Cardiac muscle cell (in vitro differentiated cells and primary cell): ENCODE results near the gene TMEM203. TPM values are rescaled to one million over a fixed set of nuclear protein-coding genes. Genes with fewer than 3 reads are reported as not detected.

Experiments used
- DNase-seq, 2 donors: peaks; one replicate each; pipeline versions ENCODE4 v3.0.0 to v3.0.0-alpha.2; 2010 to 2017; ENCODE audit warnings: low read depth in 1 of 2, low spot score in 1 of 2
- H3K27ac ChIP-seq: fragments of 200-600 bp; sonication (generic); 2 replicates; pipeline ENCODE4 v1.5.1; 2016
- H3K27me3 ChIP-seq: fragments of 200-600 bp; sonication (generic); 2 replicates; pipeline ENCODE4 v1.6.0; 2016; ENCODE audit warnings: control low read depth
- H3K36me3 ChIP-seq: fragments of 200-600 bp; sonication (generic); 2 replicates; pipeline ENCODE4 v1.5.1; 2016; ENCODE audit warnings: control low read depth
- H3K4me1 ChIP-seq: fragments of 200-600 bp; sonication (generic); 2 replicates; pipeline ENCODE4 v1.8.1; 2017; ENCODE audit warnings: low read depth, mild to moderate bottlenecking, mixed run types
- H3K4me3 ChIP-seq: fragments of 200-600 bp; sonication (generic); 2 replicates; pipeline ENCODE4 v1.5.1; 2016; ENCODE audit warnings: mild to moderate bottlenecking
- H3K9me3 ChIP-seq: fragments of 200-600 bp; sonication (generic); 2 replicates; pipeline ENCODE4 v1.5.1; 2017; ENCODE audit warnings: low read depth, mild to moderate bottlenecking, control low read depth
- polyA plus RNA-seq: library from polyadenylated mRNA; unstranded; fragments of >200 nt; fragmentation: Nextera tagmentation; extraction: Ambion mirVana; gene quantifications from 2 replicates; pipeline ENCODE4 v1.2.1, GENCODE V29; 2016
- total RNA-seq: library from RNA; depleted of rRNA; stranded (reverse); fragments of >200 nt; gene quantifications from 2 replicates; pipeline ENCODE4 v1.2.3, GENCODE V29; 2016
- TF ChIP-seq, protein P1 (sequence below): IDR thresholded peaks from 2 replicates; pipeline ENCODE4 v1.5.1; 2012; ENCODE audit warnings: low read depth, mild to moderate bottlenecking, low read length

The TMEM203 gene
- total and polyA plus RNA-seq, 2 experiments from 2014 or later: 44.7 to 86.6 TPM

DNA sequence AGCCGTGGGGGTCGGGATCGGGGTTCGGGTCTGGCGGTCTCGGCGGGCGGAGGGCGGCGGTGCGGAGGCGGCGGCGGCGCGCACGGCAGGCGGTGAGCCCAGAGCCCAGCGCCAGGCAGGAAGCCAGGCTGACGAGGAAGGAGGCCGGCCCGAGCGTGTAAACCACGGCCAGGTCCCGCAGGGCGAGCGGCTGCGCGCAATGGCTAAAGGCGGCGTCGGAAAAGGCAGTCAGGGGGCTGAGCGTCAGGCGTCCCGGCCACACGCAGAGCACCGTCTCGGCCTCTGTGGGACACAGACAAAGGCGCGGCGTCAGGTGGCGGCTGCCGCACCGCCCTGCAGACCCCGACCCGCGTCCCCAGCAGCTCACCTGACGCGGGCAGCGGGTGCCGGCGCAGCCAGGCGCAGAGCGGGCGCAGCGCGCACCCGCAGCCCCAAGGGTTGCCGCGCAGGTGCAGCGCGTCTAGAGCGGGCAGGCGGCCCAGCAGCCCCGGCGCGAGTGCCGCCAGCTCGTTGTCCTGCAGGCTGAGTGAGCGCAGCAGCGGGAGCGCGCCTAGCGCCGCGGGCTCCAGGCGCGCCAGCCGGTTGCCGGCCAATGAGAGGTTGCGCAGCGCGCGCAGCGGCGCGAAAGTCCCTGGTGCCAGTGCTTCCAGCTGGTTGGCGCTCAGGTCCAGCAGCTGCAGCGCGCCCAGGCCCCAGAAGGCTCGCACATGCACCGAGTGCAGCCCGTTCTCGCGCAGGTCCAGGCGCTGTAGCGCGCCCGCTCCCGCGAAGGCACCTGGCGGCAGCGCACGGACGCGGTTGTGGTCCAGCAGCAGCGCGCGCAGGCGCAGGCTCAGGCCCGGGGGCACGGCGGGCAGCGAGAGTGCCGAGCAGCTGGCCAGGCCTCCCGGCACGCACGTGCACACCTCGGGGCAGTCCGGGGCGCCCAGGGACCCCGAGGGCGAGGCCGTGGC is 36.3 kb downstream of the TMEM203 start:
- H3K9me3 ChIP-seq: no peaks in the 10 kb centered on the region
- peaks cover 100% of the 10 kb centered on the region for H3K27me3 ChIP-seq
- TF ChIP-seq, protein P1, sequence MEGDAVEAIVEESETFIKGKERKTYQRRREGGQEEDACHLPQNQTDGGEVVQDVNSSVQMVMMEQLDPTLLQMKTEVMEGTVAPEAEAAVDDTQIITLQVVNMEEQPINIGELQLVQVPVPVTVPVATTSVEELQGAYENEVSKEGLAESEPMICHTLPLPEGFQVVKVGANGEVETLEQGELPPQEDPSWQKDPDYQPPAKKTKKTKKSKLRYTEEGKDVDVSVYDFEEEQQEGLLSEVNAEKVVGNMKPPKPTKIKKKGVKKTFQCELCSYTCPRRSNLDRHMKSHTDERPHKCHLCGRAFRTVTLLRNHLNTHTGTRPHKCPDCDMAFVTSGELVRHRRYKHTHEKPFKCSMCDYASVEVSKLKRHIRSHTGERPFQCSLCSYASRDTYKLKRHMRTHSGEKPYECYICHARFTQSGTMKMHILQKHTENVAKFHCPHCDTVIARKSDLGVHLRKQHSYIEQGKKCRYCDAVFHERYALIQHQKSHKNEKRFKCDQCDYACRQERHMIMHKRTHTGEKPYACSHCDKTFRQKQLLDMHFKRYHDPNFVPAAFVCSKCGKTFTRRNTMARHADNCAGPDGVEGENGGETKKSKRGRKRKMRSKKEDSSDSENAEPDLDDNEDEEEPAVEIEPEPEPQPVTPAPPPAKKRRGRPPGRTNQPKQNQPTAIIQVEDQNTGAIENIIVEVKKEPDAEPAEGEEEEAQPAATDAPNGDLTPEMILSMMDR: no peak
- peak overlapping the region; percentile 28 for H3K4me3 ChIP-seq
- H3K27ac ChIP-seq: no peak overlapping the region
- H3K4me1 ChIP-seq: peaks cover 3% of the 10 kb centered on the region
- H3K36me3 ChIP-seq: no peaks in the 10 kb centered on the region
- peak; percentile 45 to 63 for DNase-seq

DNA sequence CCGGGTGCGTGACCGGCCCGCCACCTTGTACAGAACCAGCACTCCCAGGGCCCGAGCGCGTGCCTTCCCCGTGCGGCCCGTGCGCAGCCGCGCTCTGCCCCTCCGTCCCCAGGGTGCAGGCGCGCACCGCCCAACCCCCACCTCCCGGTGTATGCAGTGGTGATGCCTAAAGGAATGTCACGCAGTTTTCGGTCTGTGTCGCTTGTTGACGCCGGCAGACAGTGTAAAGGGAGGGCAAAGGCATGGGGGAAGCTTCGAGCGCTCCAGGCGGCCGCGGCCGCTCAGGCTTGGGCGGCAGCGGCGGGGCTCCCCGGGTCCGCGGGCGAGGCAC is 36.9 kb downstream of the TMEM203 start:
- Histone ChIP-seq H3K36me3 (no peaks in the 10 kb centered on the region), H3K27ac (no peak overlapping the region), H3K9me3 (no peaks in the 10 kb centered on the region), H3K4me1 (peaks cover 3% of the 10 kb centered on the region), H3K4me3 (peak overlapping the region; percentile 28), H3K27me3 (peaks cover 100% of the 10 kb centered on the region)
- DNase-seq: no peak
- TF ChIP-seq, protein P1: no peak

DNA sequence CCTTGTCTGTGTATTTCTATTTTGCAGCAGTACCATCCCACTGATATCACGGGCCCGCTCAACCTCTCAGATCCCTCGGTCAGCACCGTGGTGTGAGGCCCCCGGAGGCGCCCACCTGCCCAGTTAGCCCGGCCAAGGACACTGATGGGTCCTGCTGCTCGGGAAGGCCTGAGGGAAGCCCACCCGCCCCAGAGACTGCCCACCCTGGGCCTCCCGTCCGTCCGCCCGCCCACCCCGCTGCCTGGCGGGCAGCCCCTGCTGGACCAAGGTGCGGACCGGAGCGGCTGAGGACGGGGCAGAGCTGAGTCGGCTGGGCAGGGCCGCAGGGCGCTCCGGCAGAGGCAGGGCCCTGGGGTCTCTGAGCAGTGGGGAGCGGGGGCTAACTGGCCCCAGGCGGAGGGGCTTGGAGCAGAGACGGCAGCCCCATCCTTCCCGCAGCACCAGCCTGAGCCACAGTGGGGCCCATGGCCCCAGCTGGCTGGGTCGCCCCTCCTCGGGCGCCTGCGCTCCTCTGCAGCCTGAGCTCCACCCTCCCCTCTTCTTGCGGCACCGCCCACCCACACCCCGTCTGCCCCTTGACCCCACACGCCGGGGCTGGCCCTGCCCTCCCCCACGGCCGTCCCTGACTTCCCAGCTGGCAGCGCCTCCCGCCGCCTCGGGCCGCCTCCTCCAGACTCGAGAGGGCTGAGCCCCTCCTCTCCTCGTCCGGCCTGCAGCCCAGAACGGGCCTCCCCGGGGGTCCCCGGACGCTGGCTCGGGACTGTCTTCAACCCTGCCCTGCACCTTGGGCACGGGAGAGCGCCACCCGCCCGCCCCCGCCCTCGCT is 37.5 kb downstream of the TMEM203 start:
- TF ChIP-seq, protein P1: no peak
- Histone ChIP-seq H3K27me3 (peaks cover 100% of the 10 kb centered on the region), H3K27ac (no peak overlapping the region), H3K4me3 (peak overlapping the region; percentile 28), H3K36me3 (no peaks in the 10 kb centered on the region), H3K9me3 (no peaks in the 10 kb centered on the region), H3K4me1 (peaks cover 3% of the 10 kb centered on the region)
- DNase-seq: peak in 1 of 2 donors; percentile 19

DNA sequence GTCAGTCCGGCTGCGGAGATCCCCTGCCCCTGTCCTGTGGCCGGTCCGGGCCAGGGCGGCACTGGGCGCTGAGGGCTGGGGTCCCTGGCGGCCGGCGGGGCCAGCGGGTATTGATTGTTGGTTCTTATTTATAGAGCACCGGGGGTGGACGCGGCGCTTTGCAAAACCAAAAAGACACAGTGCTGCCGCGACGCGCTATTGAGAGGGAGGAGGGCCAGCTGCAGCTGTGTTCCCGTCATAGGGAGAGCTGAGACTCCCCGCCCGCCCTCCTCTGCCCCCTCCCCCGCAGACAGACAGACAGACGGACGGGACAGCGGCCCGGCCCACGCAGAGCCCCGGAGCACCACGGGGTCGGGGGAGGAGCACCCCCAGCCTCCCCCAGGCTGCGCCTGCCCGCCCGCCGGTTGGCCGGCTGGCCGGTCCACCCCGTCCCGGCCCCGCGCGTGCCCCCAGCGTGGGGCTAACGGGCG is 38.1 kb downstream of the TMEM203 start:
- Histone ChIP-seq H3K4me3 (no peak overlapping the region), H3K27ac (no peak overlapping the region), H3K9me3 (no peaks in the 10 kb centered on the region), H3K27me3 (peaks cover 100% of the 10 kb centered on the region), H3K4me1 (peaks cover 3% of the 10 kb centered on the region), H3K36me3 (no peaks in the 10 kb centered on the region)
- TF ChIP-seq, protein P1: no peak
- DNase-seq: no peak

DNA sequence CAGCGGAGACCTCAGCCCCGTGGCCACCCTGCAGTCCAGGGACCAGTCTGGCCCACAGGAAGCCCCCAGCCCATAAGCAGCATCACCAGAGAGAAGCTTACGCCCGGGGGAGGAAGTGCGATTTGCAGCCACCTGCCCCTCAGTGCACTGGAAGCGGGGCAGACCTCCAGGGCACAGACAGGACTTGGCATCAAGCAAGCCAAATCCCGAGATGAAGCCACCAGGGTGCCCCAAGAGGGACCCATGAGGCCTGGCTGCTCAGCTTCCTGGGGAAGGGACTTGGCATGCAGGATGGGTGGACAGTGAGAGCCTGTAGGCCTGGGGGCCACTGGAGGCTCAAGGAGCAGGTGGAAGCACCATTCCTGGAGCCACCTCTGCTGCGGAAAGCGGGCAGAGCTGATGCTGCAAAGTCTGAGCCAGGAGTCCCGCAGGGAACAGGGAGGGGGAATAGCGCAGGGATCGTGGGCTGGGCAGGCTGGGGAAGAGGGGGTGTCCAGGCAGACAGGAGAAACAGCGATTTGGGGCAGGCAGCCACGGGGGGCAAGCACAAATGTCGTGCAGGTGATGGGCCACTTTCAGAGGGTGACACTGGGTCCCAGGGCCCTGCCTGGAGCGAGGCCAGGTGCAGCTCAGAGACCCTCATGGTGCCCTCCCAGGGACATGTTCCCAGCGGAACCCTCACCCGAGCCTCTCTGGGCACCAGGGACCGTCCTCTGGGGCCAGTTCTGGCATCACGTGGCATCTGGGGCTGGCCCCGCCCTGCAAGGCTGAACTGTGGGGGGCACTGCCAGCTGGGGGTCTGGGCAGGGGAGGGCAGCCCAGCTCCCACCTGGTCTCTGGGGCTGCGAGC is 38.8 kb downstream of the TMEM203 start:
- no peak for DNase-seq
- Histone ChIP-seq H3K4me1 (peaks cover 3% of the 10 kb centered on the region), H3K36me3 (no peaks in the 10 kb centered on the region), H3K4me3 (no peak overlapping the region), H3K9me3 (no peaks in the 10 kb centered on the region), H3K27me3 (peaks cover 100% of the 10 kb centered on the region), H3K27ac (no peak overlapping the region)
- TF ChIP-seq, protein P1: no peak
